Measurements from ENCODE around the gene BAIAP2L1. TPM values are rescaled to one million over a fixed set of nuclear protein-coding genes. Genes with fewer than 3 reads are reported as not detected.

Gene BAIAP2L1
- total and polyA plus RNA-seq, 2 experiments from 2014 or later: 24.1 to 38.3 TPM

GRCh38 chr7:98395951-98396350 is 4.9 kb downstream of the BAIAP2L1 start (continued):
- TF ChIP-seq ZNF462 (CRISPR knock-in tag; IDR thresholded peaks at IDR 0.05) (no peak), ZNF331 (CRISPR knock-in tag; IDR thresholded peaks at IDR 0.05; ENCODE audit: low read depth) (no peak), EZH2 (IDR thresholded peaks at IDR 0.05; ENCODE audit: low read depth, unreplicated experiment) (no peak), CTCF (conservative IDR thresholded peaks at IDR 0.05; ENCODE audit: low read depth in 2 of 2) (no peak), JUNB (IDR thresholded peaks at IDR 0.05; ENCODE audit: unreplicated experiment) (no peak), ETS1 (IDR thresholded peaks at IDR 0.05) (no peak), EZH2phosphoT487 (IDR thresholded peaks at IDR 0.05; ENCODE audit: unreplicated experiment) (no peak), STAT1 (IDR thresholded peaks at IDR 0.05; ENCODE audit: unreplicated experiment) (no peak), REST (IDR thresholded peaks at IDR 0.05; ENCODE audit: unreplicated experiment) (no peak), NANOG (IDR thresholded peaks at IDR 0.05; ENCODE audit: borderline replicate concordance) (no peak), CREB1 (CRISPR knock-in tag; IDR thresholded peaks at IDR 0.05; ENCODE audit: low read depth) (no peak)

Data from GM23338 (cell line).